C4-2B (cell line): Measurements from ENCODE around the gene KRI1.
"Not testable (repeated sequence)": the region's sequence is repeated elsewhere in the genome, so short reads cannot be mapped to it uniquely, and the experiment has no call there.

Experiments
- CTCF ChIP-seq: fragments of 450-650 bp; conservative IDR thresholded peaks from 2 replicates; pipeline ENCODE4 v1.5.1; 2017; ENCODE audit warnings: mild to moderate bottlenecking
- ZFX ChIP-seq: fragments of 450-650 bp; IDR thresholded peaks from 2 replicates; pipeline ENCODE4 v1.6.1; 2017

- TF ChIP-seq CTCF, ZFX: not testable (repeated sequence)
These were observed 38.9 kb downstream of the KRI1 start for GRCh38 chr19:10526887-10527286.
